H9 (cell line): ENCODE results near the gene PLEKHA7. TPM values are rescaled to one million over a fixed set of nuclear protein-coding genes. Genes with fewer than 3 reads are reported as not detected.

Experiments
- DNase-seq: peaks from one replicate; pipeline ENCODE4 v3.0.0-alpha.2; 2017
- H2AFZ ChIP-seq: one replicate; pipeline ENCODE4 v1.6.1; 2013; ENCODE audit warnings: mild to moderate bottlenecking, low read length, control low read depth, moderate library complexity
- H2AK5ac ChIP-seq: 2 replicates; pipeline ENCODE4 v1.6.1; 2013; ENCODE audit warnings: low read length, control low read depth, mixed read lengths; ENCODE audit not compliant: insufficient read length
- H2BK120ac ChIP-seq: one replicate; pipeline ENCODE4 v1.6.1; 2013; ENCODE audit warnings: low read depth, mild to moderate bottlenecking, low read length, control low read depth, inconsistent platforms; ENCODE audit not compliant: poor library complexity, severe bottlenecking
- H2BK12ac ChIP-seq: 2 replicates; pipeline ENCODE4 v1.6.1; 2013; ENCODE audit warnings: low read length, control low read depth, mixed read lengths, low read depth; ENCODE audit not compliant: insufficient read length
- H2BK15ac ChIP-seq: 2 replicates; pipeline ENCODE4 v1.6.1; 2013; ENCODE audit warnings: low read depth, low read length, control low read depth
- H2BK20ac ChIP-seq: one replicate; pipeline ENCODE4 v1.6.1; 2013; ENCODE audit warnings: low read depth, mild to moderate bottlenecking, low read length, control low read depth, inconsistent platforms; ENCODE audit not compliant: poor library complexity, severe bottlenecking
- H2BK5ac ChIP-seq: 2 replicates; pipeline ENCODE4 v1.6.1; 2013; ENCODE audit warnings: low read length, control low read depth, mixed read lengths; ENCODE audit not compliant: insufficient read length
- H3K14ac ChIP-seq: 2 replicates; pipeline ENCODE4 v1.6.1; 2013; ENCODE audit warnings: low read length, control low read depth; ENCODE audit not compliant: insufficient read depth
- H3K18ac ChIP-seq: 2 replicates; pipeline ENCODE4 v1.6.1; 2013; ENCODE audit warnings: low read depth, mild to moderate bottlenecking, mixed read lengths, low read length, control low read depth; ENCODE audit not compliant: insufficient read length
- H3K23ac ChIP-seq: 2 replicates; pipeline ENCODE4 v1.6.1; 2013; ENCODE audit warnings: low read length, control low read depth, mixed read lengths, low read depth; ENCODE audit not compliant: insufficient read length
- H3K23me2 ChIP-seq: 2 replicates; pipeline ENCODE4 v1.6.1; 2013; ENCODE audit warnings: low read depth, mild to moderate bottlenecking, mixed read lengths, low read length, control low read depth; ENCODE audit not compliant: insufficient read length, poor library complexity, severe bottlenecking
- H3K27ac ChIP-seq: 2 replicates; pipeline ENCODE4 v1.5.1; 2013; ENCODE audit warnings: low read length, control low read depth, mixed read lengths, low read depth; ENCODE audit not compliant: insufficient read length
- H3K27me3 ChIP-seq: 2 replicates; pipeline ENCODE4 v1.6.1; 2013; ENCODE audit warnings: low read length, control low read depth, inconsistent platforms; ENCODE audit not compliant: insufficient read depth
- H3K4ac ChIP-seq: 2 replicates; pipeline ENCODE4 v1.6.1; 2013; ENCODE audit warnings: low read depth, mild to moderate bottlenecking, control low read depth, inconsistent platforms, low read length, moderate library complexity
- H3K4me1 ChIP-seq: 2 replicates; pipeline ENCODE4 v1.6.1; 2013; ENCODE audit warnings: low read length, control low read depth, inconsistent platforms; ENCODE audit not compliant: insufficient read depth
- H3K4me2 ChIP-seq: 2 replicates; pipeline ENCODE4 v1.6.1; 2013; ENCODE audit warnings: low read length, control low read depth, mixed read lengths; ENCODE audit not compliant: insufficient read length, insufficient read depth
- H3K56ac ChIP-seq: 2 replicates; pipeline ENCODE4 v1.6.1; 2013; ENCODE audit warnings: low read depth, mild to moderate bottlenecking, mixed read lengths, low read length, control low read depth; ENCODE audit not compliant: insufficient read length
- H3K79me1 ChIP-seq: 2 replicates; pipeline ENCODE4 v1.6.1; 2013; ENCODE audit warnings: low read depth, mild to moderate bottlenecking, moderate library complexity, low read length, control low read depth, inconsistent platforms; ENCODE audit not compliant: insufficient read depth, poor library complexity, severe bottlenecking
- H3K79me2 ChIP-seq: 2 replicates; pipeline ENCODE4 v1.6.1; 2013; ENCODE audit warnings: low read length, control low read depth, inconsistent platforms; ENCODE audit not compliant: insufficient read depth
- H3K9ac ChIP-seq: 2 replicates; pipeline ENCODE4 v1.6.1; 2013; ENCODE audit warnings: low read length, control low read depth, mixed read lengths; ENCODE audit not compliant: insufficient read length; ENCODE audit errors: extremely low read depth
- H3K9me3 ChIP-seq: one replicate; pipeline ENCODE4 v1.6.1; 2013; ENCODE audit warnings: low read depth, low read length, inconsistent platforms; ENCODE audit not compliant: control insufficient read depth
- H3T11ph ChIP-seq: one replicate; pipeline ENCODE4 v1.6.1; 2013; ENCODE audit warnings: mild to moderate bottlenecking, low read length, control low read depth, inconsistent platforms
- H4K20me1 ChIP-seq: one replicate; pipeline ENCODE4 v1.6.1; 2013; ENCODE audit not compliant: control insufficient read depth, insufficient read length, insufficient read depth
- H4K5ac ChIP-seq: 2 replicates; pipeline ENCODE4 v1.6.1; 2013; ENCODE audit warnings: low read depth, mild to moderate bottlenecking, mixed read lengths, low read length, control low read depth; ENCODE audit not compliant: insufficient read length
- H4K8ac ChIP-seq: replicated peaks from 2 replicates; pipeline ENCODE4 v1.6.1; 2013; ENCODE audit warnings: low read length, control low read depth, mixed read lengths, low read depth; ENCODE audit not compliant: insufficient read length
- H4K91ac ChIP-seq: 2 replicates; pipeline ENCODE4 v1.6.1; 2013; ENCODE audit warnings: low read depth, mild to moderate bottlenecking, moderate library complexity, mixed read lengths, low read length, control low read depth; ENCODE audit not compliant: insufficient read length
- H3K27ac Mint-ChIP-seq, 3 experiments: 2 replicates in 2 of 3; 3 replicates in 1 of 3; pipeline ENCODE4 v1.8.0; 2020 to 2021; ENCODE audit warnings: mixed read lengths in 3 of 3, mild to moderate bottlenecking in 1 of 3, moderate library complexity in 1 of 3
- H3K27me3 Mint-ChIP-seq: 2 replicates; pipeline ENCODE4 v1.8.0; 2021; ENCODE audit warnings: low read depth, mild to moderate bottlenecking, moderate library complexity, mixed read lengths
- H3K36me3 Mint-ChIP-seq, 3 experiments: 2 replicates in 2 of 3; 3 replicates in 1 of 3; pipeline ENCODE4 v1.8.0; 2020 to 2021; ENCODE audit warnings: low read depth in 3 of 3, mixed read lengths in 3 of 3; ENCODE audit not compliant: insufficient read depth in 1 of 3
- H3K4me1 Mint-ChIP-seq, 2 experiments: 2 replicates each; pipeline ENCODE4 v1.8.0; 2020; ENCODE audit warnings: mixed read lengths in 2 of 2
- H3K4me3 Mint-ChIP-seq, 2 experiments: 2 replicates in 1 of 2; 3 replicates in 1 of 2; pipeline ENCODE4 v1.8.0; 2020 to 2021; ENCODE audit warnings: mild to moderate bottlenecking in 2 of 2, mixed read lengths in 2 of 2, moderate library complexity in 1 of 2
- H3K9me3 Mint-ChIP-seq, 2 experiments: 2 replicates in 1 of 2; 3 replicates in 1 of 2; pipeline ENCODE4 v1.8.0; 2020; ENCODE audit warnings: mild to moderate bottlenecking in 2 of 2, mixed read lengths in 2 of 2, moderate library complexity in 1 of 2
- CTCF ChIP-seq: fragments of 200-600 bp; sonication (generic); conservative IDR thresholded peaks from 3 replicates; pipeline ENCODE4 v1.8.0; 2021; ENCODE audit warnings: antibody characterized with exemption, mild to moderate bottlenecking
- WGBS: extraction: QIAGEN DNeasy Blood & Tissue Kit; methylation state at CpG from one replicate; pipeline ENCODE4 v1.1.7; 2013; ENCODE audit warnings: missing lambda C conversion rate, low lambda C conversion rate, mixed read lengths; ENCODE audit not compliant: insufficient read length; ENCODE audit errors: extremely low coverage; 5-methylcytosine and 5-hydroxymethylcytosine counted together
- total RNA-seq: library from RNA; stranded (reverse); gene quantifications from 2 replicates; pipeline ENCODE4 v1.2.1, GENCODE V29; 2021

PLEKHA7 gene
- total RNA-seq, 1 experiment from 2014 or later: 21.0 TPM

GRCh38 chr11:16989554-16989953, 24.7 kb downstream of the PLEKHA7 start:
- no peak overlapping the region for H2BK20ac ChIP-seq
- no peak overlapping the region for H2AFZ ChIP-seq
- no peaks in the 10 kb centered on the region for H4K20me1 ChIP-seq
- no CpG with 5 or more reads among the region's 2 CpGs for WGBS
- H4K8ac ChIP-seq: no peak overlapping the region
- H2BK12ac ChIP-seq: no peak overlapping the region
- H3K79me1 ChIP-seq: no peaks in the 10 kb centered on the region
- no peak overlapping the region for H2BK5ac ChIP-seq
- no peak overlapping the region for H3T11ph ChIP-seq
- no peak overlapping the region for H3K27ac ChIP-seq
- H4K5ac ChIP-seq: no peak overlapping the region
- no peak overlapping the region for H3K4ac ChIP-seq
- TF ChIP-seq CTCF: no peak
- H3K4me2 ChIP-seq: no peak overlapping the region
- H3K23ac ChIP-seq: no peak overlapping the region
- H3K9ac ChIP-seq: no peak overlapping the region
- H3K9me3 Mint-ChIP-seq: no peaks in the 10 kb centered on the region
- H3K14ac ChIP-seq: no peak overlapping the region
- H3K56ac ChIP-seq: no peak overlapping the region
- H3K9me3 ChIP-seq: no peaks in the 10 kb centered on the region
- no peak for DNase-seq
- peaks cover 17% of the 10 kb centered on the region for H3K4me1 ChIP-seq
- H3K4me3 Mint-ChIP-seq: no peak overlapping the region
- no peaks in the 10 kb centered on the region for H3K23me2 ChIP-seq
- H3K18ac ChIP-seq: no peak overlapping the region
- H3K36me3 Mint-ChIP-seq: peaks cover 0 to 1% (median 0%) of the 10 kb centered on the region in 3 experiments; a peak in 1 of 7 replicates
- H3K27me3 ChIP-seq: no peaks in the 10 kb centered on the region
- H2BK120ac ChIP-seq: no peak overlapping the region
- H2AK5ac ChIP-seq: no peak overlapping the region
- peaks cover 24 to 32% of the 10 kb centered on the region in 2 experiments for H3K4me1 Mint-ChIP-seq
- H3K27me3 Mint-ChIP-seq: no peaks in the 10 kb centered on the region
- no peak overlapping the region for H3K27ac Mint-ChIP-seq
- no peak overlapping the region for H4K91ac ChIP-seq
- H2BK15ac ChIP-seq: no peak overlapping the region
- no peaks in the 10 kb centered on the region; the same call in 1 of the 2 replicates for H3K79me2 ChIP-seq
